NCI-H2081 treated with DMSO at 0.1 percent for 48 hours (cell line): ENCODE results near the gene LINC00632.
"Not testable (repeated sequence)": the region's sequence is repeated elsewhere in the genome, so short reads cannot be mapped to it uniquely, and the experiment has no call there.

ENCODE experiments used
- DNase-seq: peaks from one replicate; lab custom pipeline; 2025; lab: John Stamatoyannopoulos, UW

LINC00632 gene

GRCh38 chrX:140709421-140709846 lies at the start of gene LINC00632:
Gene LINC00632 (plus strand): TSS chrX:140709759.
- DNase-seq: no peak

GRCh38 chrX:140661643-140662042 lies 47.9 kb upstream of the LINC00632 start:
- DNase-seq: no peak

- no peak for DNase-seq
Observed at GRCh38 chrX:140664939-140665338, 44.6 kb upstream of the LINC00632 start.

DNA sequence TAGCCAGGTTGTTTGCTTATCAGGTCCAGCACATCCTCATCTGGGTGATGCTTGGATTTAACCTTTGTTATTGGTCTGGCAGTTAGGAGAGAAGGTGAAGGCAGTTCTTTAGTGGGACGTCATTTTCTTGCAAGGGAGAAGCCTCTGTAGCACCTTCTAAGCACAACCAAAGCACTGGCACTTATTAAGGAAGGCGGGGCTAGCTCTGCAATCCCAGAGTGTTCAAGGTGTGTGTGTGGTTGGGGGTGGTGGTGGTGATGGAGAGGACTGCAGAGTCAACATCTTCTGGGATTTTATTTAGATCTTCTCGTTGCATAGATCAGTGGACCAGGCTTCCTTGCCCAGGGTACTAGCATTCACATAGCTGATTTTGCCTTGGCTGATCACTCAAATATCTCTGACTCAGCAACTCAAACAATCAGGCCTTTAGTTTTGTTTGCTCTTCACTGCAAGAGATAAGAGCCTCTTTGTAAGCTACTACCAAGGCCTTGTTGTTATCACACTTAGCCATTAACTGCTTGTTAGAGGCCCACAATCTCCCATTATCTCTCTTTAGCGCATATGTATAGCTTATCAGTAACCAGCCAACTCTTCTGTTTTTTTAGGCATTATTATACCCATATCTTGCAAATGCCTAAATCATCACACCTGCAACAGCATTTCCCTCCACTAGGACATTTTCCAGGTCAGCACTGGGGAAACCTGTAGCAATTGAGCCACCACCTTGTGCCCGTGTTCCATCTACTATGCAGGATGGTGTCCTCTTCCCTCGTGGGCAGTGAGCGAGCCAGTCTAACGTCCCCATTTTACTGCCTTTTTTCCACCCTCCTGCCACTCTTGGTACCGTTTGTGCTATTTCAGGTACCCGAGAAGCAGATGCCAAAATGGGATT lies 36.5 kb upstream of the LINC00632 start:
- DNase-seq: no peak

DNA sequence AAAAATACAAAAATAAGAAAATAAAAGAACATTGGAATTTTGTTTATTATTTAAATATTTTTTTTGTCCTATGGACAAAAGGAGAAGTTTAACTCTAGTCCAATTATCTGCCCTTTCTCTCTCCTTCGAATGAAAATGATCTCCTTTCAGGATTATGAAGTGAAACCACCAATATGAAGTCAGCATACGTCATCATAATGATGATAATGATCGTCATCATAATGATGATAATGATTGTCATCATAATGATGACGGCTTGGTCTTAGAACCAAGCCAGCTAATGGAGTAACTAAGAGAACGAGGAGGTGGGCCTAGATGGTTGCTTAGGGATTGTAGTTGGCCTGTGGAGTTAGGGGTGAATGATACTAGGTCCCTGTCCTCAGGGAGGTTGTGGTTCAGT lies 21.9 kb upstream of the LINC00632 start:
- no peak for DNase-seq

DNA sequence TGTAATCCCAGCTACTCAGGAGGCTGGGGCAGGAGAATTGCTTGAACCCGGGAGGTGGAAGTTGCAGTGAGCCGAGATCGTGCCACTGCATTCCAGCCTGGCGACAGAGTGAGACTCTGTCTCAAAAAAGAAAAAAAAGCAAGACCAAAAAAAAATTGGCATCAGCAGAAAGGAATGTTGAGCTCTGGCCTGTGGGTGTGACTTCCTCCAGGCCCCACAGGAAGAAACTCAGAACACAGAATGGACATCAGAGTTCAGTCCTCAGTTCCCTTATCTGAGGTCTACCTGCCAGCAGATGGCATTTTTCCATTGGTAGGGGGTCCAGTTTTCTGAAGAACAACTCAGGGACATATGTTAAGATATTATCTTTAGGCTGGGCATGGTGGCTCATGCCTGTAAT lies 18.0 kb upstream of the LINC00632 start:
- not testable (repeated sequence) for DNase-seq

- DNase-seq: no peak
Observed at GRCh38 chrX:140697618-140698017, 11.9 kb upstream of the LINC00632 start.

DNA sequence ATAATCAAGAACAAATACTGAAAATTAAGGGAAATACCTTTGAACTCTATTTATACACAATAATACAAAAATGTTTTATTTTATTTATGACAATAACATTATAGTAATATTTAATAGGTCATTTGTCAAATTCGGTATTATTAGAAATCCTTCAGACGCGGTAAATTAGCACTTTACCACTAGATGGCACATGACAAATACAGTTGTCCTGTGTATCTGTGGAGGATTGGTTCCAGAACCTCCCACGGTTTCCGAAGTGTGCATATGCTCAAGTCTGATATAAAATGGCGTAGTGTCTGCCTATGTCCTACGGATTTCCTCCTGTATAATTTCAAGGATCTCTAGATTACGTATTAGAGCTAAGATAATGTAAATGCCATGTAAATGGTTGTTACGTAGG lies 8.1 kb upstream of the LINC00632 start:
- no peak for DNase-seq

- DNase-seq: no peak
Observed at GRCh38 chrX:140710710-140711109, 1.2 kb downstream of the LINC00632 start.

DNA sequence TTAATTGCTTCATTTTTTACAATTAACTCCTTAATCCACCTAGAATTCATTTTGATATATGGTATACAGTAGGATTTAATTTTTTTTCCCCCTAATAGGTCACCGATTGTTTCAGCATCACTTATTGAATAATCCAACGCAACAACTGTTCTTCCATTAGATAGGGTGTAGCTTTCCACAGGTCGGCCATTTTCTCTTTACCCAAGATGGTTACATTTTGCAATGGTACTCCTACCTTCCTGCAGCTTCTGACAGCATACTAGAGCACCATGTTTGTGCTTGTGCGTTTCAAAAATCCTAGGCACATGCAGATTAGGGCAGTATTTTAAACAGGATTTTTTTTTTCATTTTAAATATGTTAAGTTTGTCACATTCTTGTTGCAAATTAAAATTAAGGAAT lies 2.3 kb downstream of the LINC00632 start:
- no peak for DNase-seq

DNA sequence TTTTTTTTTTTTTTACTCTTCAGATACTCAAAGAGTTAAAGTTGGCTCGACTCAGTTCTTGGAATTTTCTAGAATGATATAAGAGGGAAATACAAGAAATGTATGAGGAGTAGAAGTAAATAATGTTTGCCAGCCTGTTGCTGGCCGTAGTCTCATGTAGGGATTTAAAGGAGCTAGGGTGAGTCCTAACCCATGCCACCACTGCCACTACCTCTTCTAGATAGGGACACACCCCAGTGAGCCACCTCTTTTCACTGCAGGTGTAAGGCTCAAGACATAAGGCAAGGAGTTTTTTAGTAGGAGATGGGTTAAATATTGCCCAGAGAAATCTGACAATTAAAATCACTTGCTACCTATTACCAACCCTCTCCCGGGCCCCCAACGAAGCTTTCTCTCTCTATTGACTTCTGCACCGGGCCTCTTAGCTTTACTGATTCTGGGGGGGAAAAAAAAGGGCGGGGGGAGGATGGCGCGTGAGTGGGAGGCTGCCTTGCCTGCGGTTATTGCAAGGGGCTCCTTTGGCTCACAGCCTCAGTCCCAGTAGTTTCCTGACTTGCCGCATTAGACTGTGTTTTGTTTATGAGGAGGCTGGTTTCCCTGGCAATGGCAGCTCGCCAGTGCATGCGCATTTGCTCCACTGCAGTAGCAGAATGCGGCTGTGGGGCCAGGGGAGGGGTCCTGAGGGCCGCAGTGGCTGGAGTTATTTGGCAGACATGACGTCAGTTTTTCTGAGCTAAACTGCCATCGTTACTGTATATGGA lies 3.0 kb downstream of the LINC00632 start:
- no peak for DNase-seq

- DNase-seq: no peak
Observed at GRCh38 chrX:140713174-140713539, 3.6 kb downstream of the LINC00632 start.

- no peak for DNase-seq
Observed at GRCh38 chrX:140715787-140716186, 6.2 kb downstream of the LINC00632 start.

DNA sequence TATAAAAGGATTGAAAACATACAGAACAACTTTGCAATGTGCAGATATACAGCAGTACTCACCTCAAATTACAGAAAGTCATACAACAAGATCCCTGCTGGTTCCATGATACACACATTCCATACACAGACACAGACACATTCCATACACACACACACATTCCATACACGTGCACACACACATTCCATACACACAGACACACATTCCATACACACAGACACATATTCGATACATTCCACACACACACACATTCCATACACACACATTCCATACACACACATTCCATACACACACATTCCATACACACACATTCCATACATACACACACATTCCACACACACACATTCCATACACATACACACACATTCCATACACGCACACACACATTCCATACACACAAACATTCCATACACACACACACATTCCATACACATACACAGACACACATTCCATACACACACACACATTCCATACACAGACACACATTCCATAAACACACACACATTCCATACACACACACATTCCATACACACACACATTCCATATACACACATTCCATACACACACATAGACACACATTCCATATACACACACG lies 13.7 kb downstream of the LINC00632 start:
- no peak for DNase-seq

- no peak for DNase-seq
Observed at GRCh38 chrX:140724309-140724708, 14.8 kb downstream of the LINC00632 start.

- no peak for DNase-seq
Observed at GRCh38 chrX:140724736-140725135, 15.2 kb downstream of the LINC00632 start.

- no peak for DNase-seq
Observed at GRCh38 chrX:140725500-140725899, 15.9 kb downstream of the LINC00632 start.

GRCh38 chrX:140733766-140734342 lies 24.3 kb downstream of the LINC00632 start:
- no peak for DNase-seq

DNA sequence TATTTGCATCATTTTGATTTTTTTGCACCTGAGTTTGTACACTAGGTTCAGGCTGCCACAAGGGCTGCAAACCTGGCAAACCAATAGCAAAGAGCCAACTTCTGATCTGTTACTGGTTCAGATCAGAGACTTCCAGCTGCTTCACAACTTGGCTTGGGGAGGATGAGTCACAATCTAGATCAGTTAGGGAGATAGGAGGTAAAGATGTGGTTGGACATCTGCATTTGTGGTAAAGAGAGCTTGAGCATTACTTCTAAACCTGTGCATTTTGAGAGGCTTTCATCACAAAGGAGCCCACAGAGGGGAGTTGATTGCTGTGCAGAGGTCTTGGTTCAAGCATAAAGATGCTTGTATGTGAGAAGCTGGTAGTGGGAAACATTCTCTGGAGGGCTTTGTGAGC lies 34.5 kb downstream of the LINC00632 start:
- DNase-seq: no peak

DNA sequence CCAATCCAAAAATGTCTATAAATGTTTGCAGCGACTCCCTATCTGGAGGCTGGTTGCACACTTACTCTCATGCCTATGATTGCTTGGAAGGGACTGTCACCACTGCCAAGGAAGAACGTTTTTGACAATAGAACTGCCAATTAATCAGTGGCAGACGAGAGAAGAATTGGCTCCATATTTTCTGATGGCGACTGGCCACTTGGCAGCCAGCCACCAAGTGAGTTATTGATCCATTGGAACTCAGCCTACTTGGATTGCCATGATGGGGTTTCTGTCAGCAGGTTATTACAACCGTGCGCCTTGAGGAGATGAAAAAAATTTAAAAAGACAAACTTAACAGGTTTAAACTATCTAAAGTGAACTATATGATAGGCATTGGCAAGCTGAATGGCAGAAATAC lies 47.4 kb downstream of the LINC00632 start:
- no peak for DNase-seq

GRCh38 chrX:140762061-140762460 lies 52.5 kb downstream of the LINC00632 start:
- DNase-seq: no peak

- no peak for DNase-seq
Observed at GRCh38 chrX:140764401-140764919, 54.9 kb downstream of the LINC00632 start.
